ENCODE results near the gene CMTM5.

DNA sequence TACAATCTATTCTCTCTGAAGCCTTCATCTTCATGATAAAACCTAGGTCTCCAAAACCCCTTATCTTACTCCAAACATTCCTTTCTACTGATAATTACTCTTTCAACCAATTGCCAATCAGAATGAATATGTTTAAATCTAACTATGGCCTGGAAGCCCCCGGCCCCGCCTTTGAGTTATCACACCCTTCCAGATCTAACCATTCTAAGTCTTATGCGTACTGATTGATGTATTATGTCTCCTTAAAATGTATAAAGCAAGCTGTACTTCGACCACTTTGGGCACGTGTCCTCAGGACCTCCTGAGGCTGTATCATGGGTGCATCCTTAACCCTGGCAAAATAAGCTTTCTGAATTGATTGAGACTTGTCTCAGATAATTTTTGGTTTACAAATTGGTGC, 41.2 kb upstream of the CMTM5 start:
- TF ChIP-seq, protein P1, sequence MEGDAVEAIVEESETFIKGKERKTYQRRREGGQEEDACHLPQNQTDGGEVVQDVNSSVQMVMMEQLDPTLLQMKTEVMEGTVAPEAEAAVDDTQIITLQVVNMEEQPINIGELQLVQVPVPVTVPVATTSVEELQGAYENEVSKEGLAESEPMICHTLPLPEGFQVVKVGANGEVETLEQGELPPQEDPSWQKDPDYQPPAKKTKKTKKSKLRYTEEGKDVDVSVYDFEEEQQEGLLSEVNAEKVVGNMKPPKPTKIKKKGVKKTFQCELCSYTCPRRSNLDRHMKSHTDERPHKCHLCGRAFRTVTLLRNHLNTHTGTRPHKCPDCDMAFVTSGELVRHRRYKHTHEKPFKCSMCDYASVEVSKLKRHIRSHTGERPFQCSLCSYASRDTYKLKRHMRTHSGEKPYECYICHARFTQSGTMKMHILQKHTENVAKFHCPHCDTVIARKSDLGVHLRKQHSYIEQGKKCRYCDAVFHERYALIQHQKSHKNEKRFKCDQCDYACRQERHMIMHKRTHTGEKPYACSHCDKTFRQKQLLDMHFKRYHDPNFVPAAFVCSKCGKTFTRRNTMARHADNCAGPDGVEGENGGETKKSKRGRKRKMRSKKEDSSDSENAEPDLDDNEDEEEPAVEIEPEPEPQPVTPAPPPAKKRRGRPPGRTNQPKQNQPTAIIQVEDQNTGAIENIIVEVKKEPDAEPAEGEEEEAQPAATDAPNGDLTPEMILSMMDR (IDR thresholded peaks at IDR 0.05; ENCODE audit: extremely low read depth in 1 of 2, insufficient read depth in 1 of 2, low read depth in 1 of 2, low read length in 2 of 2) = no peak
- no peak for TF ChIP-seq EZH2 (IDR thresholded peaks at IDR 0.05; ENCODE audit: borderline replicate concordance, low read depth, low read length, severe bottlenecking)
- TF ChIP-seq POLR2AphosphoS5 (IDR thresholded peaks at IDR 0.05; ENCODE audit: insufficient read depth, low read depth, low read length) = no peak
- TF ChIP-seq POLR2A (IDR thresholded peaks at IDR 0.05; ENCODE audit: low read depth, low read length) = no peak
- no peak for TF ChIP-seq JUN (IDR thresholded peaks at IDR 0.05; ENCODE audit: borderline replicate concordance, insufficient read depth, insufficient read length, low read depth)
- no peak for TF ChIP-seq MYC (IDR thresholded peaks at IDR 0.05; ENCODE audit: low read depth, low read length)
- TF ChIP-seq FOS (IDR thresholded peaks at IDR 0.05; ENCODE audit: borderline replicate concordance, insufficient read depth, low read length) = no peak
- TF ChIP-seq GATA2 (IDR thresholded peaks at IDR 0.05; ENCODE audit: insufficient read depth, insufficient read length, low read depth, low read length) = no peak
- TF ChIP-seq, protein P2, sequence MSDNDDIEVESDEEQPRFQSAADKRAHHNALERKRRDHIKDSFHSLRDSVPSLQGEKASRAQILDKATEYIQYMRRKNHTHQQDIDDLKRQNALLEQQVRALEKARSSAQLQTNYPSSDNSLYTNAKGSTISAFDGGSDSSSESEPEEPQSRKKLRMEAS (IDR thresholded peaks at IDR 0.05; ENCODE audit: insufficient read depth, insufficient read length) = no peak
